Thyroid gland (tissue), 4 donors: ENCODE measurements around the gene AK1.
A peak's percentile ranks its signal among the peaks of the same experiment; 100 is the strongest.

Experiments used
- CTCF ChIP-seq, 6 experiments: fragments of 200-600 bp in 3 of 6; fragments of 450-650 bp in 3 of 6; sonication (generic) in 3 of 6; IDR thresholded peaks; one replicate each; pipeline ENCODE4 v1.5.1; 2016 to 2019; ENCODE audit warnings: antibody characterized with exemption in 6 of 6, mild to moderate bottlenecking in 2 of 6, inconsistent platforms in 1 of 6, moderate library complexity in 1 of 6
- POLR2A ChIP-seq, 2 donors: fragments of 450-650 bp; IDR thresholded peaks; one replicate each; pipeline ENCODE4 v1.6.1; 2017; ENCODE audit warnings: antibody characterized with exemption in 2 of 2, mild to moderate bottlenecking in 2 of 2, moderate library complexity in 1 of 2

GRCh38 chr9:127869310-127870152, 7.9 kb downstream of the AK1 start:
- TF ChIP-seq CTCF (IDR thresholded peaks at IDR 0.05) (peak; percentile 64 to 94 (median 82)), POLR2A (IDR thresholded peaks at IDR 0.05) (no peak)
